HUDEP-2 (cell line): ENCODE measurements around the gene TCF12.
A peak's percentile ranks its signal among the peaks of the same experiment; 100 is the strongest.

ENCODE experiments used
- DNase-seq, 76 experiments: peaks; one replicate each; lab custom pipeline; 2025; ENCODE audit not compliant: unreplicated experiment in 76 of 76; lab: John Stamatoyannopoulos, UW

TCF12 gene

DNA sequence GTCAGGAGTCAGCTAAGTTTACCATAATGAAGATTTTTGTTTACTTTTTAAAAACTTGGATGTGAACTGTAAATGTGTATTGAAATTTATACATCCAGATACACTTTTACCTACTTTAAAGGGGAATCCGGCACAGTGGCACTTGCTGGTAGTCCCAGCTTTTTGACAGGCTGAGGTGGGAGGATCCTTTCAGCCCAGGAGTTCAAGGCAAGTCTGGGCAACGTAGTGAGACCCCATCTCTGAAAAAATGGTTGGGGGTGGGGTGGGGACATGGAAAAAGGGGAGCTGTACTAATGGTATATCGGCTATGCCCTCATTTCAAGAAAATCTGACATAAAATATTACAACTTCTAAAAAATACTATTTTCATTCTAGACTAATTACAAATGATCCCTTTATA is 362.0 kb downstream of the TCF12 start:
- no peak for DNase-seq

- no peak for DNase-seq
Measured at GRCh38 chr15:57281321-57281720, 362.9 kb downstream of the TCF12 start.

DNA sequence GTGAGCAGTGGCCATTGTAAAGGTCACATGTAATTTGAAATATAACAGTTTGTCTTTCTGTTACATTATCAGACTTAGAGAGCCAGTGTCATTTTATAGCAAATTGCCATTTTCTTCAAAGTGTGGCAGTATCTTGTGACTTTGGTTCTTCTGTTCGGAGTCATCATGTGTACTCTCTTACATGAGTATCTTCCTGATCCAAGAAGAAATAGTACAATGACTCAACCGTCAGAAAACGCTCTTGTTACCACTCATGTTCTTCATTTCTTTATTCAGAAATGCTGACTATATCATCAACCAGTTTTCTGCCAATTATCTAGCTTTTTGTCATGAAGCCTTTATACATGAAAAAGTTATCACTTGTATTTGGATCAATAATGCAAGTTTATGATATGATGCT is 364.2 kb downstream of the TCF12 start:
- DNase-seq, result no peak

GRCh38 chr15:57283774-57284503 is 365.5 kb downstream of the TCF12 start:
- DNase-seq, result no peak

- no peak for DNase-seq
Measured at GRCh38 chr15:57284535-57284934, 366.1 kb downstream of the TCF12 start.

DNA sequence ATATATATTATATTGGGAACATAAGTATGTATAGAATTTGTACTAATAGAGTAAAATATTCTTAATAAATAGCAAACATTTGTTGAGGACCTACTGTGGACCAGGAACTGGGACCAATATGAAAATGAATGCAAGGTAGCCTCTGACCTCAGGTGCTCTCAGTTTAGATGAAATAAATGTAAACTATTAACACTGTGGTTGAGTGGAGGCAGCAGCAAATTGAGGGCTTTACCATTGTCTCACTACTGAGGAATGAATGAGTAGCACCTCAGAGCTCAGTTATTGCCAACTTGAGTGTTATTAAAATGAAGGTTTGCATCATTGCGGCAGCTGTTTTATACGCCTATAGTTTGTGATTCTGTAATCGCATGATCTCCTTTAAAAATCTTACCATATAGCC is 366.9 kb downstream of the TCF12 start:
- DNase-seq, result no peak

- DNase-seq, result no peak
Measured at GRCh38 chr15:57286446-57287122, 368.1 kb downstream of the TCF12 start.

- no peak for DNase-seq
Measured at GRCh38 chr15:57287123-57287521, 368.7 kb downstream of the TCF12 start.

GRCh38 chr15:57288926-57289580 is 370.6 kb downstream of the TCF12 start:
- no peak for DNase-seq

DNA sequence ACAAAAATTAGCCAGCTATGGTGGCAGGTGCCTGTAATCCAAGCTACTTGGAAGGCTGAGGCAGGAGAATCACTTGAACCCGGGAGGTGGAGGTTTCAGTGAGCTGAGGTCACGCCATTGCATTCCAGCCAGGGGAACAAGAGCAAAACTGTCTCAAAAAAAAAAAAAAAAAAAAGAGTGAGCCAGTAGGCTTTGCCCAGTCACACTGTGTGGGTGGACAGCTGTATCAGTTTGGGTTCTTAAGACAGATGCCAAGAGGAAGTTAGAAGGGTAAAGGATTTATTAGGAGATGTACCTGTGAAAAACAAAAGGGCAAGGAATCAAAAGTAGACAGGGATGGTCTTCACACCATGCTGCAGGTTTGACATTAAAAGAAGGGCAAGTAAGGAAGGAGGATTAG is 371.7 kb downstream of the TCF12 start:
- peak in 1 of 76 experiments; percentile 1 for DNase-seq

DNA sequence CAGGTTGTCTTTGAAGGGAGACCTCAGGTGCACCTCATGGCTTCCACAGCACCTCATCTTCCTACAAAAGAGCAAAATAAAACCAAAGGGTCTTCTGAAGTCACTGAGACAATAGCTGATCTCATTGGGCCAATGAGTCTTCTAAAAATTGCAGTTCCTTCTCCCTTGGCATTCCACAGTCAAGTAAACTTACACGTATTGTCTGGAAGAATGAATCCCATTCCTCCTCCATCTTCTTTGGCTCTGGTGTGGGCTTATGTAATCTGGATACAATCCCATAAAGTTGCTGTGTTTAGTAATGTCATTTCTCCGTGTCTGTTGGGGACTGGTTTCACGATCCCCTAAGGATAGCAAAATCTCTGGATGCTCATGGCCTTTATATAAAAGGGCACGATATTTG is 372.4 kb downstream of the TCF12 start:
- no peak for DNase-seq

- no peak for DNase-seq
Measured at GRCh38 chr15:57296473-57297162, 378.2 kb downstream of the TCF12 start.

- no peak for DNase-seq
Measured at GRCh38 chr15:57297163-57297593, 378.7 kb downstream of the TCF12 start.

DNA sequence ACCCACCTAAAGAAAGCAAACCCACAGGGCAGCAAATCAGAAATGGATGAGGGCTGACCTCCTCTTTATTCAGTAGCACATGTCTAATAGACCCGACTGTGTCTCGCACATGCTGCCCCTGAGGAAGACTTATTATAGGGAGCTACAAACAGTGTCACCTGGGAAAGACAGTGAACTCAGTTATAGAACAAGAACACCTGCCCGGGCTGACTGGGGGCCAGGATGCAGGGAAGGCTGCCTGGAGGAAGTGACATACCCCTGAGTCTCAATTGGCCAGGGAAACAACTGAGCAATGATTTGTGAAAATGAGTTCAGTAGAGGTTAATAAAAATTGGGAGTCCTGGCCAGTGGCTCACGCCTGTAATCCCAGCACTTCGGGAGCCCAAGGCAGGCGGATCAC is 379.2 kb downstream of the TCF12 start:
- no peak for DNase-seq

- no peak for DNase-seq
Measured at GRCh38 chr15:57298204-57298603, 379.8 kb downstream of the TCF12 start.

- DNase-seq, result no peak
Measured at GRCh38 chr15:57298843-57299550, 380.6 kb downstream of the TCF12 start.

DNA sequence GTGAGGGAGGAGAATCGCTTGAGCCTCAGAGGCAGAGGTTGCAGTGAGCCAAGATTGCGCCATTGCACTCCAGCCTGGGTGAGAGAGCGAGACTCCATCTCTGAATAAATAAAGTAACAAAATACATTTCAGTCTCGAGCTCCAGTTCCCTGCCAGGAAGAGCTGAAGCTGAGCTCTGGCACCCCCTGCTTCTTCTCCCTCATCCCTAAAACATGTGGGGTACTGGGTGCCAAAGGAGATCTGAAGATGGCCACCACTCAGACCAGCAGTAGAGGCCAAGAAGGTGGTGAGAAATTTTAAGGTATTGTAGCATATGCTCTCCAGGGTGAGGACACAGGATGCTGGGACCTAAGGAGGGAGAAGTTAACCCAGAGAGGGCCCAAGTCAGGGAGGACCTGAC is 382.9 kb downstream of the TCF12 start:
- no peak for DNase-seq

DNA sequence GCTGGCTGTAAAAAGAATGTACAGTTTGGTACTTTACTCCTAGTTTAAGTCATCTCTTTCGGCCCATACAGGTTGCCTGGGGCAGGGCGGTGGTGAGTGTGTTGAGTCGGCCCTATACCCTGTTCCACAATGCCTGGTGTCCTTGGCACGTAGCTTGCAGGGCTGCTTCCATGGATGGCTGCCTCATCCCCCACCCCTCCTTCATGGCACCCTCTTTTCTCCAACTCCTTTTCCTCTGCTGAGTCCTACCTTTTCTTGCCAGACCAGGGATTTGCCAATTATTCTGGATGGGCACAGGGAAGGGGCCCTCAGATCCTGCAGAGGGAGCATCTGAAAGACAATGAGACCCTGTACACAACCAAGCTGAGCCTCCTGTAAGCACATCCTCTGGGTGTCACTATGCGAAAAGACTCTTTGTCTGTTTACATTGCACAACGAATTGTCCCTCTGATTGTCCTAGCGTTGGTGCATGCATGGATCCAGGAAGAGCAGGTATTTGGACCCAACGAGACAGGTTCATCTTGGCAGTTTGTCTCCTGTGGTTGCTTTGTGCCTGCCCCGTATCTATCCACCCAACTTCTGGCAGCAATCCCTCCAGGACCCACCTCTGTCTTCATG is 384.3 kb downstream of the TCF12 start:
- DNase-seq, result no peak

- DNase-seq, result no peak
Measured at GRCh38 chr15:57305009-57305408, 386.6 kb downstream of the TCF12 start.
